ENCODE results near the gene ARHGEF7. TPM values are rescaled to one million over a fixed set of nuclear protein-coding genes. Genes with fewer than 3 reads are reported as not detected.

The ARHGEF7 gene
- total RNA-seq, 4 donors from 2014 or later, result 64.2 to 127 (median 88.2) TPM

- Histone ChIP-seq H3K36me3 (peaks cover 25 to 36% of the 10 kb centered on the region in 2 donors), H3K9me3 (no peaks in the 10 kb centered on the region), H3K27ac (peak overlapping the region in 1 of 3 donors; percentile 4), H3K4me3 (replicated peaks in 1 of 3) (no peak overlapping the region), H3K27me3 (no peaks in the 10 kb centered on the region), H3K4me1 (no peaks in the 10 kb centered on the region)
- 90 to 93% methylated on average over 5 of the region's 5 CpGs for WGBS, 2 donors
- no peak for DNase-seq
- no peak for TF ChIP-seq POLR2A (IDR thresholded peaks at IDR 0.05)
- TF ChIP-seq, protein P1, sequence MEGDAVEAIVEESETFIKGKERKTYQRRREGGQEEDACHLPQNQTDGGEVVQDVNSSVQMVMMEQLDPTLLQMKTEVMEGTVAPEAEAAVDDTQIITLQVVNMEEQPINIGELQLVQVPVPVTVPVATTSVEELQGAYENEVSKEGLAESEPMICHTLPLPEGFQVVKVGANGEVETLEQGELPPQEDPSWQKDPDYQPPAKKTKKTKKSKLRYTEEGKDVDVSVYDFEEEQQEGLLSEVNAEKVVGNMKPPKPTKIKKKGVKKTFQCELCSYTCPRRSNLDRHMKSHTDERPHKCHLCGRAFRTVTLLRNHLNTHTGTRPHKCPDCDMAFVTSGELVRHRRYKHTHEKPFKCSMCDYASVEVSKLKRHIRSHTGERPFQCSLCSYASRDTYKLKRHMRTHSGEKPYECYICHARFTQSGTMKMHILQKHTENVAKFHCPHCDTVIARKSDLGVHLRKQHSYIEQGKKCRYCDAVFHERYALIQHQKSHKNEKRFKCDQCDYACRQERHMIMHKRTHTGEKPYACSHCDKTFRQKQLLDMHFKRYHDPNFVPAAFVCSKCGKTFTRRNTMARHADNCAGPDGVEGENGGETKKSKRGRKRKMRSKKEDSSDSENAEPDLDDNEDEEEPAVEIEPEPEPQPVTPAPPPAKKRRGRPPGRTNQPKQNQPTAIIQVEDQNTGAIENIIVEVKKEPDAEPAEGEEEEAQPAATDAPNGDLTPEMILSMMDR (IDR thresholded peaks at IDR 0.05), result no peak
- intact Hi-C loops (cut with DNase I), result no loop called here
Observed at GRCh38 chr13:111275995-111276618, 161.0 kb downstream of the ARHGEF7 start.

- intact Hi-C loops (cut with DNase I), result no loop called here
- DNase-seq, result no peak
- Histone ChIP-seq H3K27ac (no peak overlapping the region), H3K27me3 (no peaks in the 10 kb centered on the region), H3K4me1 (no peaks in the 10 kb centered on the region), H3K36me3 (peaks cover 28 to 41% of the 10 kb centered on the region in 2 donors), H3K9me3 (no peaks in the 10 kb centered on the region), H3K4me3 (replicated peaks in 1 of 3) (no peak overlapping the region)
- TF ChIP-seq, protein P1 (IDR thresholded peaks at IDR 0.05), result no peak
- no peak for TF ChIP-seq POLR2A (IDR thresholded peaks at IDR 0.05)
- 95 to 98% methylated on average over 10 of the region's 10 CpGs for WGBS, 2 donors
Observed at GRCh38 chr13:111278258-111278657, 163.1 kb downstream of the ARHGEF7 start.

GRCh38 chr13:111278743-111279652 lies 163.9 kb downstream of the ARHGEF7 start:
- H3K4me3 ChIP-seq (replicated peaks in 1 of 3), result no peak overlapping the region
- H3K9me3 ChIP-seq, result no peaks in the 10 kb centered on the region
- intact Hi-C loops (cut with DNase I), result no loop called here
- H3K4me1 ChIP-seq, result no peaks in the 10 kb centered on the region
- no peak for DNase-seq
- no peak overlapping the region for H3K27ac ChIP-seq
- no peak for TF ChIP-seq POLR2A (IDR thresholded peaks at IDR 0.05)
- TF ChIP-seq, protein P1 (IDR thresholded peaks at IDR 0.05), result no peak
- WGBS, 2 donors, result 92 to 95% methylated on average over 14 to 16 of the region's 17 CpGs
- no peaks in the 10 kb centered on the region for H3K27me3 ChIP-seq
- peaks cover 35 to 42% of the 10 kb centered on the region in 2 donors for H3K36me3 ChIP-seq

- no peak for TF ChIP-seq POLR2A (IDR thresholded peaks at IDR 0.05)
- TF ChIP-seq, protein P1 (IDR thresholded peaks at IDR 0.05), result no peak
- H3K4me1 ChIP-seq, result no peaks in the 10 kb centered on the region
- DNase-seq, result no peak
- intact Hi-C loops (cut with DNase I), result no loop called here
- H3K9me3 ChIP-seq, result no peaks in the 10 kb centered on the region
- no peak overlapping the region for H3K27ac ChIP-seq
- 90 to 92% methylated on average over 12 of the region's 12 CpGs for WGBS, 2 donors
- H3K27me3 ChIP-seq, result no peaks in the 10 kb centered on the region
- no peak overlapping the region for H3K4me3 ChIP-seq (replicated peaks in 1 of 3)
- H3K36me3 ChIP-seq, result peaks cover 47% of the 10 kb centered on the region in 2 donors
Observed at GRCh38 chr13:111280226-111280625, 165.1 kb downstream of the ARHGEF7 start.

Data from thyroid gland (tissue), 4 donors.